GM12875 (cell line): ENCODE results near the gene TWF2.

Source experiments
- H3K4me3 ChIP-seq: one replicate; pipeline ENCODE4 v1.5.1; 2011; ENCODE audit warnings: low read depth, low read length, control low read depth
- TF ChIP-seq, protein P1 (sequence below): IDR thresholded peaks from 2 replicates; pipeline ENCODE4 v1.5.1; 2011; ENCODE audit warnings: low read depth, mild to moderate bottlenecking, control low read depth, inconsistent platforms, low read length, moderate library complexity, borderline replicate concordance; ENCODE audit not compliant: insufficient read depth

TWF2 gene

DNA sequence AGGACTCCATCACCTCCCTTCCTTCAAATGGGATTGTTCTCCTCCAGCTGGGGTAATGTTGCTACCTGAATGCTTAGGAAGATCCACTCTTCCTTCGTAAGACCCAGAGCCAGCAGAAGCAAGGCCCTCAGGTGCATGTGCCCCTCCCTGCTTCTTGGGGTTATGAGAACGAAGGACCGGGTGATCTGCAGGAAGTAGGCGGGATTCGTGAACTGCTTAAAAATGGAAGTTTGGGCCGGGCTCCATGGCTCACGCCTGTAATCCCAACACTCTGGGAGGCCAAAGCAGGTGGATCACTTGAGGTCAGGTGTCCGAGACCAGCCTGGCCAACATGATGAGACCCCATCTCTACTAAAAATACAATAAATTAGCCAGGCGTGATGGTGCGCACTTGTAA is 21.6 kb downstream of the TWF2 start:
- TF ChIP-seq, protein P1, sequence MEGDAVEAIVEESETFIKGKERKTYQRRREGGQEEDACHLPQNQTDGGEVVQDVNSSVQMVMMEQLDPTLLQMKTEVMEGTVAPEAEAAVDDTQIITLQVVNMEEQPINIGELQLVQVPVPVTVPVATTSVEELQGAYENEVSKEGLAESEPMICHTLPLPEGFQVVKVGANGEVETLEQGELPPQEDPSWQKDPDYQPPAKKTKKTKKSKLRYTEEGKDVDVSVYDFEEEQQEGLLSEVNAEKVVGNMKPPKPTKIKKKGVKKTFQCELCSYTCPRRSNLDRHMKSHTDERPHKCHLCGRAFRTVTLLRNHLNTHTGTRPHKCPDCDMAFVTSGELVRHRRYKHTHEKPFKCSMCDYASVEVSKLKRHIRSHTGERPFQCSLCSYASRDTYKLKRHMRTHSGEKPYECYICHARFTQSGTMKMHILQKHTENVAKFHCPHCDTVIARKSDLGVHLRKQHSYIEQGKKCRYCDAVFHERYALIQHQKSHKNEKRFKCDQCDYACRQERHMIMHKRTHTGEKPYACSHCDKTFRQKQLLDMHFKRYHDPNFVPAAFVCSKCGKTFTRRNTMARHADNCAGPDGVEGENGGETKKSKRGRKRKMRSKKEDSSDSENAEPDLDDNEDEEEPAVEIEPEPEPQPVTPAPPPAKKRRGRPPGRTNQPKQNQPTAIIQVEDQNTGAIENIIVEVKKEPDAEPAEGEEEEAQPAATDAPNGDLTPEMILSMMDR: no peak

DNA sequence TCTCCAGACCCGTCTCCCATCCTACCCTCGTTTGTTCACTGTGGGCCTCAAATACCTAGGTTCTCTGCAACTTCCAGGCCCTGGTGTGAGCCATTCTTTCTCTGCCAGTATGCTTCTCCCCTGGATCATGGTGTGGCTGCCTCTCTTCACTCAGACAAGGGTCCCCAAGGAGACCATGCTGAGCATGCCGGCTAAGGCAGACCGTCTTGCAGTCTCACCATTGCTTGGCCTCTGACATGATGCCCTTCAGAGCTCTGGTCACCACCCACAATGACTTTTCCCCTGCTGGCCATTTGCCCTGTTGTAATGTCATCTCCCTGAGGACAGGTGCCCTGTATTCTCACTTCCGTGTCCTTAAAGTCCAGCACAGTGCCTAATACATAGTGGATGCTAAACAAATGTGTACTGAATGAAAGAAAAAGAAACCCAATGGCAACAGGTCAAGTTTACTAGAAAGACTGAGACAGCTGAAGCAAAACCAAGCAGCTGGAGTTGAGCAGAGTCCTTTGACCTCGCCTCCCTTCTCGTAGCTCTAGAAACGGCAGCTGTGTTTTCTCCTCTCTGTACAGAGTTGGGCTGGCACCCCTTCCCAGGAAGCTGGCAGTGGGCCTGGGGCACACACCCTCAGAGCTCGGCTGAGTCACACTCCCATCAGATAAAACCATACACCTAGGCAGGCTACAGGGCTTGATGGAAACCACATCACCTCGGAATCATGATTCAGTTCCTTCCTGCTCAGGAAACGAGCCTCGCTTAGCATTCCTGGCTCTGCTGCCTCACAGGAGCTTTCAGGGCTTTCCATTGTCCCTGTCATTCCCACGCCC is 22.2 kb downstream of the TWF2 start:
- no peak overlapping the region for H3K4me3 ChIP-seq
- TF ChIP-seq, protein P1: no peak

More for the DNA sequence above, 21.6 kb downstream of the TWF2 start:
- no peak overlapping the region for H3K4me3 ChIP-seq

DNA sequence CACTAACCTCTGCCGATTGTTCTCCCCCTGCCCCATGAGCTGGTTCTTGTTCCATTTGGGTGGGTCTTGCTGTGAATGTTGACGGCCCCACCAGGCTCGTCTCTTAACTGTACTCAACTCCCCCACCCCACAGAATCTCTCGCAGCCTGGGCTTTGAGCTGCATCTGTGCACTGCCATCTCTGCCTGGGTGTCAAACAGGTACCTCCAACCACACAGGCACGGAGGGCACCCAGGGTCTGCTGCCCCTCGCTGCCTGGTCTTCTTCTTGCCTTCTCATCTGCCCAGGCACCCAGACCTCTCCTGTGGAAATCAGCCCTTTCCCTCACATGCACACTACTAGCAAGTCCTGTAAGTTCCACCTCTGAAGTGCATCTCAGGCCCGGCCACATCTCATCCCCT is 23.6 kb downstream of the TWF2 start:
- TF ChIP-seq, protein P1: no peak
- H3K4me3 ChIP-seq: no peak overlapping the region

GRCh38 chr3:52213901-52214300 is 25.1 kb downstream of the TWF2 start:
- TF ChIP-seq, protein P1: no peak
- H3K4me3 ChIP-seq: no peak overlapping the region

DNA sequence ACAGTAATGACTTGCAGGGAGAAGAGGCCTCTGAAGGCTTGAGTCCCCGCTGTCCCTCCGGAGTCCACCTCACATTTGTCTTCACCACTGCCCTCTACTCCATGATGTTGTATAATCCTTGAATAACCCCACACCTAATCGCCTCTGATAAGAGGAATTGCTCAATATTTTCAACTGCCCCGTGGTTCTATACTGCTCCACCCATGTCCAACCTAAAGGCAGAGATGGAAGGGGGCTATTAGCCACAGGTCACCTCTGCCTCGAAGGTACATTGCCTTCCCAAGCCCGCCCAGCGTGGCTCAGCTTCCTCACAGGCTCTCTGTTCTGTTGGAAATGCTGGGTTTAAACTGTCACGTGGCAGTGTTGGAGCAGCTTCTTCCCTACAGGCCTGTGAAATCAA is 26.0 kb downstream of the TWF2 start:
- no peak overlapping the region for H3K4me3 ChIP-seq
- TF ChIP-seq, protein P1: no peak

DNA sequence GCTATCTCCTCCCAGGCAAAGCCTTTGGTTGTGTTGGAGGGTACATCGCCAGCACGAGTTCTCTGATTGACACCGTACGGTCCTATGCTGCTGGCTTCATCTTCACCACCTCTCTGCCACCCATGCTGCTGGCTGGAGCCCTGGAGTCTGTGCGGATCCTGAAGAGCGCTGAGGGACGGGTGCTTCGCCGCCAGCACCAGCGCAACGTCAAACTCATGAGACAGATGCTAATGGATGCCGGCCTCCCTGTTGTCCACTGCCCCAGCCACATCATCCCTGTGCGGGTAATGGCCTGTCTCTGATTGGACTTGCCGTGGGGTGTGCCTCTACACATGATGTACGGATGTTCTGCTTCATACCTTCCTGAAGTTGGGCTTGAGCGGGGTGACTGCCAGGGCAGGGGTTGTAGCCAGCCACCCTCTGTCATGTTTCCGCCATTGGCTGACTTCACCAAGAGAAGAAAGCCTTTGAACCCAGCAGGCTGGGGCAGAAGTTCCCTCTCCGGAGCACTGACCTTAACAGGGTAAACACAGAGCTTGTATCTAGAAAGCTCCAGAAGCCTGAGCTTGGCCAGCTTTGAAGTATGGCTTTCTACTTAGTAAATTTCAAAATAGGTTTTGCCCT is 27.6 kb downstream of the TWF2 start:
- TF ChIP-seq, protein P1: no peak
- H3K4me3 ChIP-seq: no peak overlapping the region

DNA sequence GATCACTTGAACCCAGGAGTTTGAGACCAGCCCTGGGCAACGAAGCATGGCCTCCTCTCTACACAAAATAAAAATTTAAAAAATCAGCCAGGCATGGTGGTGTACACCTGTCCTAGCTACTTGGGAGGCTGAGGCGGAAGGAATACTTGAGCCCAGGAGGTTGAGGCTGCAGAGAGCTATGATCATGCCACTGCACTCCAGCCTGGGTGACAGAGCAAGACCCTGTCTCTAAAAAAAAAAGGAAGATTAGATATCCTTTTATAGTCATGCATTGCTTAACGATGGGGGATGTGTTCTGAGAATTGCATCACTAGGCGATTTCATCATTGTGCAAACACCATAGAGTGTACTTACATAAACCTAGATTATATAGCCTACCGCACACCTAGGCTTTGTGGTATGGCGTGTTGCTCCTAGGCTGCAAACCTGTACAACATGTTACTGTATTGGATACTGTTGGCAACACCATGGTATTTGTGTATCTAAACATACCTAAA is 28.4 kb downstream of the TWF2 start:
- no peak overlapping the region for H3K4me3 ChIP-seq
- TF ChIP-seq, protein P1: no peak
